ENCODE results near the gene ITGA4. TPM values are rescaled to one million over a fixed set of nuclear protein-coding genes. Genes with fewer than 3 reads are reported as not detected.

The ITGA4 gene
- total and polyA plus RNA-seq, 11 donors, result 0.23 to 16.5 (median 1.7) TPM

- H3K9me3 ChIP-seq, result no peaks in the 10 kb centered on the region
- peaks cover 0 to 46% (median 0%) of the 10 kb centered on the region in 12 donors for H3K4me1 ChIP-seq
- no peaks in the 10 kb centered on the region for H3K27me3 ChIP-seq
- 81 to 87% (median 82%) methylated on average over 3 of the region's 3 CpGs for WGBS, 4 donors
- DNase-seq (no peak), ATAC-seq (no peak)
- peak overlapping the region in 1 of 12 donors; percentile 34 for H3K27ac ChIP-seq
- TF ChIP-seq CTCF (IDR thresholded peaks at IDR 0.05), result no peak
- TF ChIP-seq POLR2A (IDR thresholded peaks at IDR 0.05), result no peak
- H3K4me3 ChIP-seq, result no peak overlapping the region
- H3K36me3 ChIP-seq, result no peaks in the 10 kb centered on the region
- intact Hi-C loops (cut with DNase I), result loop anchor here (5.0 to 10.0 kb wide), 8 partner anchors 161 to 1344 kb away; no protein-coding TSS in a partner anchor
These were observed 8.6 kb downstream of the ITGA4 start for GRCh38 chr2:181465676-181466375.

GRCh38 chr2:181466661-181467576, 9.7 kb downstream of the ITGA4 start:
- intact Hi-C loops (cut with DNase I), result loop anchor here (5.0 to 10.0 kb wide), 8 partner anchors 162 to 1345 kb away; no protein-coding TSS in a partner anchor
- peaks cover 0 to 56% (median 0%) of the 10 kb centered on the region in 12 donors for H3K4me1 ChIP-seq
- TF ChIP-seq POLR2A (IDR thresholded peaks at IDR 0.05) (no peak), CTCF (IDR thresholded peaks at IDR 0.05) (peak; percentile 58 to 87 (median 72))
- no peak overlapping the region for H3K27ac ChIP-seq
- no peak overlapping the region for H3K4me3 ChIP-seq
- ATAC-seq (no peak), DNase-seq (peak; percentile 35 to 77 (median 52))
- WGBS, 4 donors, result 59 to 66% (median 62%) methylated on average over 4 of the region's 4 CpGs
- H3K27me3 ChIP-seq, result no peaks in the 10 kb centered on the region
- no peaks in the 10 kb centered on the region for H3K36me3 ChIP-seq
- H3K9me3 ChIP-seq, result no peaks in the 10 kb centered on the region

GRCh38 chr2:181467966-181468707, 11.0 kb downstream of the ITGA4 start:
- 51 to 57% (median 54%) methylated on average over 3 of the region's 3 CpGs for WGBS, 4 donors
- ATAC-seq, result peak in 2 of 4 donors; percentile 38 to 77

More at GRCh38 chr2:181467966-181468707, 11.0 kb downstream of the ITGA4 start:
- Histone ChIP-seq H3K4me1 (peaks cover 0 to 44% (median 0%) of the 10 kb centered on the region in 12 donors), H3K36me3 (no peaks in the 10 kb centered on the region), H3K4me3 (no peak overlapping the region), H3K27ac (no peak overlapping the region), H3K27me3 (no peaks in the 10 kb centered on the region), H3K9me3 (no peaks in the 10 kb centered on the region)
- no peak for DNase-seq
- intact Hi-C loops (cut with DNase I), result loop anchor here (5.0 to 10.0 kb wide), 8 partner anchors 163 to 1346 kb away; no protein-coding TSS in a partner anchor
- TF ChIP-seq POLR2A (IDR thresholded peaks at IDR 0.05) (no peak), CTCF (IDR thresholded peaks at IDR 0.05) (no peak)
